CD4-positive, alpha-beta memory T cell (primary cell): ENCODE data around the gene CLCN2. TPM values are rescaled to one million over a fixed set of nuclear protein-coding genes. Genes with fewer than 3 reads are reported as not detected.

Experiments
- CTCF ChIA-PET: fragments of 350-600 bp; sonication (Branson Sonifier 250); formaldehyde crosslinking; loops from one replicate; lab custom pipeline; 2021; ENCODE audit warnings: inconsistent platforms; ENCODE audit not compliant: partially characterized antibody; lab: Charles Lee
- POLR2A ChIA-PET: fragments of 350-600 bp; sonication (Branson Sonifier 250); formaldehyde crosslinking; loops from one replicate; lab custom pipeline; 2021; ENCODE audit not compliant: partially characterized antibody; lab: Charles Lee
- DNase-seq, 5 donors: peaks; one replicate each; pipeline versions ENCODE4 v3.0.0 to v3.0.0-alpha.2; 2020 to 2022; ENCODE audit warnings: mixed read lengths in 1 of 5
- H3K27ac ChIP-seq: one replicate; pipeline ENCODE4 v1.7.0; 2013; ENCODE audit warnings: low read depth, low read length
- H3K27me3 ChIP-seq: 2 replicates; pipeline ENCODE4 v1.7.0; 2013; ENCODE audit warnings: mild to moderate bottlenecking, low read length, moderate library complexity; ENCODE audit not compliant: insufficient read depth
- H3K36me3 ChIP-seq: 2 replicates; pipeline ENCODE4 v1.7.0; 2013; ENCODE audit warnings: mild to moderate bottlenecking, low read length, moderate library complexity; ENCODE audit not compliant: insufficient read depth
- H3K4me1 ChIP-seq: 2 replicates; pipeline ENCODE4 v1.7.0; 2013; ENCODE audit warnings: mild to moderate bottlenecking, low read length, moderate library complexity; ENCODE audit not compliant: insufficient read depth
- H3K4me3 ChIP-seq, 2 donors: one replicate each; pipeline ENCODE4 v1.7.0; 2013; ENCODE audit warnings: low read length in 2 of 2, mild to moderate bottlenecking in 1 of 2
- H3K9me3 ChIP-seq, 2 donors: one replicate each; pipeline ENCODE4 v1.7.0; 2013; ENCODE audit warnings: low read length in 2 of 2, control low read depth in 1 of 2; ENCODE audit not compliant: control insufficient read depth in 1 of 2
- H3K27ac Mint-ChIP-seq, 7 donors: one replicate each; pipeline ENCODE4 v1.8.0; 2020 to 2021; ENCODE audit warnings: mixed read lengths in 7 of 7, mild to moderate bottlenecking in 6 of 7, inconsistent platforms in 3 of 7, moderate library complexity in 3 of 7
- H3K27me3 Mint-ChIP-seq, 2 donors: one replicate each; pipeline ENCODE4 v1.8.0; 2020 to 2021; ENCODE audit warnings: mixed read lengths in 2 of 2
- H3K36me3 Mint-ChIP-seq, 2 donors: one replicate each; pipeline ENCODE4 v1.8.0; 2020 to 2021; ENCODE audit warnings: mixed read lengths in 2 of 2, inconsistent platforms in 1 of 2, mild to moderate bottlenecking in 1 of 2
- H3K4me1 Mint-ChIP-seq, 4 donors: one replicate each; pipeline ENCODE4 v1.8.0; 2020 to 2021; ENCODE audit warnings: mixed read lengths in 4 of 4, mild to moderate bottlenecking in 1 of 4
- H3K4me3 Mint-ChIP-seq, 8 donors: one replicate each; pipeline ENCODE4 v1.8.0; 2020 to 2021; ENCODE audit warnings: mixed read lengths in 8 of 8, mild to moderate bottlenecking in 7 of 8, moderate library complexity in 6 of 8, inconsistent platforms in 3 of 8
- H3K9me3 Mint-ChIP-seq, 8 donors: one replicate each; pipeline ENCODE4 v1.8.0; 2020 to 2021; ENCODE audit warnings: mixed read lengths in 8 of 8, mild to moderate bottlenecking in 5 of 8, inconsistent platforms in 3 of 8, moderate library complexity in 1 of 8
- intact Hi-C: fragments of 100-400 bp; cut with micrococcal nuclease; formaldehyde crosslinking; loops from one replicate; pipeline ENCODE4 v1.15.1; 2023
- polyA plus RNA-seq, 2 donors: library from polyadenylated mRNA; unstranded; fragments of 300-500 nt; fragmentation: Illumina TruSeq; gene quantifications; one replicate each; pipeline ENCODE4 v1.2.3, GENCODE V29; 2021
- total RNA-seq, 2 experiments: library from RNA; stranded (reverse); gene quantifications; one replicate each; pipeline ENCODE4 v1.2.3, GENCODE V29; 2021

CLCN2 gene
- total and polyA plus RNA-seq, 4 experiments from 2014 or later, result 0.24 to 5.4 (median 2.1) TPM

DNA sequence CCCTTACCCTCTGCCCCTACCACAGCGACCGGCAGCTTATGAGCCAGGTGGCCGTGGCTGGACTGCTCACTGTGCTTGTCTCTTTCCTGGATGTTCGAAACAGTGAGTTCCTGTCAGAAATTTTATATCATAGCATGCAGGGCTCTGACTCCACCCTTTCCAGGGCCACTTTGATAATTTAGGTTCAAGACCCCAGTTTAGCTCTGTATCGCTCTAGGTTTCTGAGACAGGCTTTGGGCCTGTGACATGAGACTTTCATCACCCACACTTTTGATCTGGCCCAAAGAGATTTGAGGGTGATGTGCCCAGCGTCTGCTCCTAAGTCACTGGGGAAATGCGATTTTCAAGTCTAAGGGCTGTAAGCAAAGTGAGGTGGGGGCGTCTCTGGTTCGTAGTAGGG lies 53.5 kb downstream of the CLCN2 start:
- H3K36me3 ChIP-seq, result peaks cover 53% of the 10 kb centered on the region
- H3K9me3 ChIP-seq, result no peaks in the 10 kb centered on the region
- H3K4me3 ChIP-seq, result no peak overlapping the region
- H3K4me1 ChIP-seq, result no peaks in the 10 kb centered on the region
- Mint-ChIP-seq H3K36me3 (peaks cover 52 to 61% of the 10 kb centered on the region in 2 donors), H3K27me3 (no peaks in the 10 kb centered on the region), H3K27ac (no peak overlapping the region), H3K9me3 (no peaks in the 10 kb centered on the region), H3K4me1 (peaks cover 0 to 6% (median 2%) of the 10 kb centered on the region in 4 donors), H3K4me3 (no peak overlapping the region)
- no peaks in the 10 kb centered on the region for H3K27me3 ChIP-seq
- H3K27ac ChIP-seq, result no peak overlapping the region
- POLR2A ChIA-PET, result no interaction called here
- DNase-seq, result no peak
- CTCF ChIA-PET, result no interaction called here
- intact Hi-C loops, result no loop called here

DNA sequence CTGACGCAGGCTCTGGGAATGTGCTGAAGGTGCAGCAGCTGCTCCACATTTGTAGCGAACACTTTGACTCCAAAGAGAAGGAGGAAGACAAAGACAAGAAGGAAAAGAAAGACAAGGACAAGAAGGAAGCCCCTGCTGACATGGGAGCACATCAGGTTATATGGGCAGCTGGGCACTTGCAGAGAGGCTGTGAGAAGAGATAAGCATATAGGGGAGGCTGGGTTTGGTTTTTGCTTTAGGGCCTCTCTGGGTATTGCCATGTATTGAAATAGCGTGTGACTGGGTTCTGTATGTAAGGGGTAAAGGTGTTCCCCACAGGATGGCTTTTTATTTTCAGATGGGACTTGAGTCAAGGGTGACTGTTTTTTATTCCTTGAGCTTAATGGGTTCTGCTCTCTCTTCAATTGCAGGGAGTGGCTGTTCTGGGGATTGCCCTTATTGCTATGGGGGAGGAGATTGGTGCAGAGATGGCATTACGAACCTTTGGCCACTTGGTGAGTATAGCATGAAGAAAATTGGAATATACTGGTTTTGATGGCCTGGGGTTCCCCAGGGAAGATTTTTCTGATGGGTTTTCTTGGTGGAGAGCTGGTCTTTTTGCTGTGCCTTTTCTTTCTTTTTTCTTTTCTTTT lies 54.9 kb downstream of the CLCN2 start:
- intact Hi-C loops, result no loop called here
- no peaks in the 10 kb centered on the region for H3K27me3 Mint-ChIP-seq
- Histone ChIP-seq H3K27me3 (no peaks in the 10 kb centered on the region), H3K4me3 (no peak overlapping the region), H3K36me3 (peaks cover 67% of the 10 kb centered on the region), H3K4me1 (no peaks in the 10 kb centered on the region), H3K9me3 (no peaks in the 10 kb centered on the region), H3K27ac (no peak overlapping the region)
- ChIA-PET CTCF (interaction anchor here (1.1 kb wide), 1 partner anchor 207 kb away, joined by 4 read pairs; no protein-coding TSS in a partner anchor), POLR2A (no interaction called here)
- H3K27ac Mint-ChIP-seq, result peak overlapping the region in 3 of 7 donors; percentile 7 to 57 (median 40)
- no peaks in the 10 kb centered on the region for H3K9me3 Mint-ChIP-seq
- no peak for DNase-seq
- H3K4me3 Mint-ChIP-seq, result no peak overlapping the region
- H3K36me3 Mint-ChIP-seq, result peaks cover 65 to 75% of the 10 kb centered on the region in 2 donors
- H3K4me1 Mint-ChIP-seq, result peaks cover 0 to 11% (median 5%) of the 10 kb centered on the region in 4 donors

DNA sequence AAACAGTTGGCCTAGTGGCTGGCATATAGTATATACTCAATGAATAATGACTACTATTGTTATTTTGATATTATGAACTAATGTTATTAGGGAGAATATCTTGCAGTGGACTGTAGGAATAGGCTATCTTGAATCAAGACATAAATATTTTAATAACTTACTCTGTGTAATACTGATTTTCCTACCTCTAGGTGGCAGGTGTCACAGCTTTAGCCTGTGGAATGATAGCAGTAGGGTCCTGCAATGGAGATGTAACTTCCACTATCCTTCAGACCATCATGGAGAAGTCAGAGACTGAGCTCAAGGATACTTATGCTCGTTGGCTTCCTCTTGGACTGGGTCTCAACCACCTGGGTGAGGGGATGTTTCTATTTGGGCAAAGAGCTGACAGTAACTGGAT lies 55.8 kb downstream of the CLCN2 start:
- ChIA-PET CTCF (interaction anchor here (0.7 to 1.1 kb wide), 2 partner anchors 208 to 1638 kb away, joined by 3 to 4 read pairs; no protein-coding TSS in a partner anchor), POLR2A (no interaction called here)
- Mint-ChIP-seq H3K9me3 (no peaks in the 10 kb centered on the region), H3K27ac (peak overlapping the region in 3 of 7 donors; percentile 14 to 57 (median 29)), H3K36me3 (peaks cover 68 to 78% of the 10 kb centered on the region in 2 donors), H3K4me3 (no peak overlapping the region), H3K4me1 (peaks cover 4 to 15% (median 6%) of the 10 kb centered on the region in 4 donors), H3K27me3 (no peaks in the 10 kb centered on the region)
- no peaks in the 10 kb centered on the region for H3K9me3 ChIP-seq
- no peak overlapping the region for H3K27ac ChIP-seq
- H3K36me3 ChIP-seq, result peaks cover 73% of the 10 kb centered on the region
- no peak overlapping the region for H3K4me3 ChIP-seq
- no peaks in the 10 kb centered on the region for H3K27me3 ChIP-seq
- no peak for DNase-seq
- intact Hi-C loops, result no loop called here
- peaks cover 3% of the 10 kb centered on the region for H3K4me1 ChIP-seq

DNA sequence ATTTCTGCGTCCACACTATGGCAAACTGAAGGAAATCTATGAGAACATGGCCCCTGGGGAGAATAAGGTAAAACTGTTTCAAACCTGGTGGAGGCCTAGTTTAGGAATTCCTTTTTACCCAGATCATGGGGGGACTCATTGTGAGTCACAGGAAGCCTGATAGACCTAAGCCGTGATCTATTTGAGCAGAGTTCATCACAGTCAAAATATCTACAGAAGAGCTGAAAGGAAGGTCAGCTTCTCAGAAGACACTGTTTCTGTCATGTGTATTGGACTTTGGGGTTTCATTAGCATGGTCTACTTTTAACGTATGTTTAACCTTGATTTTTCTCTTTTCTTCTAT lies 61.1 kb downstream of the CLCN2 start:
- no peak overlapping the region for H3K27ac ChIP-seq
- H3K27me3 ChIP-seq, result no peaks in the 10 kb centered on the region
- Mint-ChIP-seq H3K4me3 (peak overlapping the region; percentile 88 to 96 (median 94)), H3K36me3 (peaks cover 36 to 49% of the 10 kb centered on the region in 2 donors), H3K4me1 (peaks cover 14 to 35% (median 22%) of the 10 kb centered on the region in 4 donors), H3K27ac (peak overlapping the region in 5 of 7 donors; percentile 36 to 90 (median 47)), H3K27me3 (no peaks in the 10 kb centered on the region), H3K9me3 (peaks cover 0 to 1% (median 0%) of the 10 kb centered on the region in 8 donors)
- H3K4me3 ChIP-seq, result peak overlapping the region in 1 of 2 donors; percentile 85
- intact Hi-C loops, result no loop called here
- CTCF ChIA-PET, result interaction anchor here (1.4 kb wide), 1 partner anchor 50 kb away, joined by 3 read pairs; no protein-coding TSS in a partner anchor
- peaks cover 14% of the 10 kb centered on the region for H3K4me1 ChIP-seq
- no peaks in the 10 kb centered on the region for H3K9me3 ChIP-seq
- DNase-seq, result no peak
- POLR2A ChIA-PET, result interaction anchor here (1.8 to 2.0 kb wide), 2 partner anchors 15 to 126 kb away, joined by 8 to 13 read pairs; partner anchors contain the start of gene AP2M1
- peaks cover 48% of the 10 kb centered on the region for H3K36me3 ChIP-seq

DNA sequence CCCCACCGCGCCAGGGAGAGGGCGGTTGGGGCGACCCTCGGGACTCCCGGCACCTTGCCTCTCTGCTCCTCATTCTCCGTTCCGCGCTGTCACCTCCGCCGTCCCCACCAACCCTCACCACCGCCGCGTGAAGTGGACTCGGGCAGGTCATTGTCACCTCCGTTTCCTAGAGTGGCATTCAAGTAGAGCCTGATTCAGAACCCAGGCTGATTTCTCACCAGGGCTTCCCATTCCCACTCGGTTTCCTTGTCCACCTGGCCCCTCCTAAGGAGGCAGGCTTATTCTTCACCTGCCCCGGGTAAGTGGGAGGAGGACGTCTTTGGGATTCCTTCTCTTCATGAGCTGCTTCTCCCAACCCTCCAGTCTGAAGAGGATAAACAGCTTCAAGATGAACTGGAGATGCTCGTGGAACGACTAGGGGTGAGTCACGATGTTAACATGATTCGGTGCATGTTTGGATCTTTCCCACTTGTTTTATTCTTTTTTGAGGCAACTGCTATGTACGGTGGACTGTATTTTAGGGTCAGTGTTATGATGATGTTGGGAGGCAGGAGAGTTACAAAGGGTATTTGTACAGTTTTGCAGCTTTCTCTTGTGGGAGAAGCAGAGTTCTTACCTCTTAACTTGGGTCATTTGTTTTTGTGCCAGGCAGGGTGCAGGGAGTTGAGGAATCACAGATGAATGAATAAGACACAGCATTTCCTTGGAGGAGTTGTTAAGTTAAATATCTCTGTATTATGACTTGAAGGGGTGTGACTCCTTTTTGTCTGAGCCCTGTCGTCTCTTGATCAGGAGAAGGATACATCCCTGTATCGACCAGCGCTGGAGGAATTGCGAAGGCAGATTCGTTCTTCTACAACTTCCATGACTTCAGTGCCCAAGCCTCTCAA lies 61.7 kb downstream of the CLCN2 start:
- H3K27me3 ChIP-seq, result no peaks in the 10 kb centered on the region
- H3K27ac ChIP-seq, result peak overlapping the region; percentile 73
- H3K4me3 ChIP-seq, result peak overlapping the region; percentile 68 to 85
- peaks cover 44% of the 10 kb centered on the region for H3K36me3 ChIP-seq
- Mint-ChIP-seq H3K36me3 (peaks cover 34 to 45% of the 10 kb centered on the region in 2 donors), H3K27ac (peak overlapping the region; percentile 89 to 95 (median 93)), H3K9me3 (peaks cover 0 to 1% (median 0%) of the 10 kb centered on the region in 8 donors), H3K4me1 (peaks cover 14 to 35% (median 22%) of the 10 kb centered on the region in 4 donors), H3K4me3 (peak overlapping the region; percentile 88 to 96 (median 94)), H3K27me3 (no peaks in the 10 kb centered on the region)
- ChIA-PET POLR2A (interaction anchor here (1.1 to 2.0 kb wide), 4 partner anchors 16 to 144 kb away, joined by 3 to 13 read pairs (median 6); partner anchors contain the start of genes AP2M1 and DVL3), CTCF (no interaction called here)
- peaks cover 14% of the 10 kb centered on the region for H3K4me1 ChIP-seq
- intact Hi-C loops, result loop anchor here (1.0 to 5.0 kb wide), 10 partner anchors 15 to 417 kb away; partner anchors contain the start of genes ABCC5, ABCF3, AP2M1 and CAMK2N2
- no peaks in the 10 kb centered on the region for H3K9me3 ChIP-seq
- DNase-seq, result no peak

DNA sequence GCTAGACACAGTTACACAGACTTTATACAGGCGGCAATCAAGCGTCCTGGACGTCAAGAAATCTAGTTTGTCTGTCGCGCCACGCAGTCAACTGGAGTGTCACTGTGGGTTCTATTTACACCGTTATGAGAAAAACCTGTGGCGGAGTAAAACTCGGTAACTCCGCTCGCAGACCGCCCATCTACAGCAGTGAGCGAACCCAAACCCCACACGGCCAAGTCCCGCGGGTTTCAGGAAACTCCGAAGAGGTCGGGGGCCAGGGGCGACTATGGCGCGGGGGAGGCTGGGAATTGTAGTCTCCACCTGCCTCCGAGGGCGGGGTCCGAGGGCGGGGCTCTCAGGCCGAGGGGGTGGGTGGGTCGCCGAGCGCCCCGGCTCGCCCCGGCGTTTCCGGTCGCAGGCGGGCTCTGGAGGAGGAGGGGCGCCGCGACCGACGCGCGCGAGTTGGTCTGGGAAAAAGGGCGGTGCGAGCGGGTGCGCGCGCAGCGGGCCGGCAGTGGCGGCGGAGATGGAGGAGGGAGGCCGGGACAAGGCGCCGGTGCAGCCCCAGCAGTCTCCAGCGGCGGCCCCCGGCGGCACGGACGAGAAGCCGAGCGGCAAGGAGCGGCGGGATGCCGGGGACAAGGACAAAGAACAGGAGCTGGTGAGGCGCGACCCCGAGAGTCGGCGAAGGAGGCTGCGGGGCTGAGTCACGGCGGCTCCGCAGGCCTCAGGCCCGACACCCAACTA lies 62.5 kb downstream of the CLCN2 start, which contains the start of gene PSMD2:
Gene PSMD2, plus strand, starts transcription at position 483 of the 729 bp plus-strand sequence. Its CDS starts 26 bp downstream, at position 509.
- POLR2A ChIA-PET, result interaction anchor here (1.1 to 2.0 kb wide), 5 partner anchors 17 to 143 kb away, joined by 3 to 13 read pairs (median 4); partner anchors contain the start of genes ABCF3, AP2M1 and DVL3
- Mint-ChIP-seq H3K36me3 (peaks cover 28 to 37% of the 10 kb centered on the region in 2 donors), H3K27ac (peak within 1 kb of the TSS; percentile 90 to 95 (median 94))

More for the DNA sequence above, 62.5 kb downstream of the CLCN2 start, which contains the start of gene PSMD2:
- Mint-ChIP-seq H3K4me3 (peak within 1 kb of the TSS; percentile 88 to 96 (median 94)), H3K27me3 (no peaks in the 10 kb centered on the region), H3K4me1 (peaks cover 14 to 35% (median 21%) of the 10 kb centered on the region in 4 donors), H3K9me3 (peaks cover 0 to 1% (median 0%) of the 10 kb centered on the region in 8 donors)
- Histone ChIP-seq H3K27me3 (no peaks in the 10 kb centered on the region), H3K4me3 (peak within 1 kb of the TSS; percentile 68 to 85), H3K9me3 (no peaks in the 10 kb centered on the region), H3K27ac (peak within 1 kb of the TSS; percentile 73), H3K36me3 (peaks cover 36% of the 10 kb centered on the region), H3K4me1 (peaks cover 14% of the 10 kb centered on the region)
- CTCF ChIA-PET, result interaction anchor here (1.1 to 1.9 kb wide), 2 partner anchors 49 to 52 kb away, joined by 3 to 7 read pairs; partner anchors contain the start of gene EEF1AKMT4
- peak; percentile 96 to 97 (median 96) for DNase-seq
- intact Hi-C loops, result loop anchor here (1.0 to 5.0 kb wide), 10 partner anchors 15 to 417 kb away; partner anchors contain the start of genes ABCC5, ABCF3, AP2M1 and CAMK2N2
